ENCODE measurements around the gene ST8SIA6.
"Not testable (repeated sequence)": the region's sequence is repeated elsewhere in the genome, so short reads cannot be mapped to it uniquely, and the experiment has no call there.

ST8SIA6 gene

DNA sequence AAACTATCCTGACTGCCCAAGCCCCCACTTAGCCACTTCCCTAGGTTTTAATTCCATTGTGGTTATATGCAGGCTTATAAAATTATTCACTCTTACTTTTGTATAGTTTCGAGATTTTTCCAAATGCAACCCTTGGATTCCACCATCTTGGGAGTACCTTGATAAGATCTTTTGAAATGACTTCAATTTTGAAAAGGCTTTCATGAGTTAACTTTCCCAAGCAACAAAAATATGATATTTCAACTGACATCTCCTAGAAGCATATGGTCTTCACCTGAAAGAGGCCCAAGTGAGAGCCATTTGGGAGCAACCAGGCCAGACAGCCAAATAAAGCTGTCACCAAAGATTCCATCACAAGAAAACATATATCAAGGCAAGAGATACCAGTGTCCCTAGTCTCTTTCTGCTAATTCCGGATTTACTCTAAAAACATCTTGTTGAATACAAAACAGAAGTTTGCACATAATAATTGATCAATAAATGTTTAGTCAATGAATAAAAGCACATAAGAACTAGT lies 1.7 kb upstream of the ST8SIA6 start:
- no peak for DNase-seq (ENCODE audit: low read depth)

- DNase-seq (ENCODE audit: low read depth), result peak; percentile 74
These were observed 673 bp upstream of the ST8SIA6 start for GRCh38 chr10:17455015-17455520.

DNA sequence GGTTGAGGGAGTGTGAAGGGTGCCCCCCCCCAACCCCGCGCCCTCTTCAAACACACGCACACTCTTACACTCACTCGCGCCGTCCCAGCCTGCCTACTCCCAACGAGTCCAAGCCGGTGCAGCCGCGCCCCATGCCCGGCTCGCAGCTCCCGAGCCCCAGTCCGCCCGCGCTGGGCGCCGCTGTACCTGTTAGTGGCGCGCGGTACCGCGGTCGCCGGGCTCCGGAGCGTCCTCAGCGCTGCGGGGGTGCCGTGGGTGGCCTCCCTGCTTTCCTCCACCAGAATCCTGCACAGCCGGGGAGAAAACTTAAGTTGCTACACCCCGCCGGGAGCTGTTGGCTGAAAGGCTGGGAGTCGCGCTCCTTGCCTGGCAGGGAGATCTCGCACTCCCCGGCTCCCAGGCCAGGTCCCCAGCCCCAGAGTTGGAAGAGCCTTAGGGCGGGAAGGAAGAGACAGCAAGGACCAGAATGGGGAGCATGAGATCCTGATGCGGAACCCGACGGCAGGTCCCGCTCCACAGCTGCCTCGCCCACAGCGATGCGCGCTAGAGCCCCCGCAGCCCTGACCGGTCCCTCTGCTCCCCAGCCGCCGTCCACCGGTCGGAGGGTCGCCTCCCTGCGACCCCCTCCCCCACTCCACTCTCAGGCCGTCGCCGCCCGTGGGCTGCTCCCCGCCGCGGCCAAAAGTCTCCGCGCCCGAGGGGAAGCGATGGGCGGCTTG lies 863 bp downstream of the ST8SIA6 start:
- DNase-seq (ENCODE audit: low read depth), result no peak

DNA sequence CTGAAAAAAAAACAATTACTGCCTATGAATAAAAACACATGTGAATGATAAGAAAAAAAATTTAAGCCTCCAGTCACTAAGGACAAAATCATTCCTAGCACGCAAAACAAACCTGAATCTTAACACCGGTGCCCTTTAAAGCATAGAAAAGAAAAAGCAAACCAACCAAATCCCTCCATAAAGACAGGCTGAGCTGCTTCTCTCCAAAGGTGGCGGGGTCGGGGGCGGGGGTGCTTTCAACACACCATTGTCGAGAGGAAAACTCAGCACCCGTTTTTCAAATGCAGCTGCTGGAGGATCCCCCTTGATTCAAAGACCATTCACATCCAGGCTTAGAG lies 1.4 kb downstream of the ST8SIA6 start:
- no peak for DNase-seq (ENCODE audit: low read depth)

GRCh38 chr10:17452060-17452841 lies 2.1 kb downstream of the ST8SIA6 start:
- no peak for DNase-seq (ENCODE audit: low read depth)

DNA sequence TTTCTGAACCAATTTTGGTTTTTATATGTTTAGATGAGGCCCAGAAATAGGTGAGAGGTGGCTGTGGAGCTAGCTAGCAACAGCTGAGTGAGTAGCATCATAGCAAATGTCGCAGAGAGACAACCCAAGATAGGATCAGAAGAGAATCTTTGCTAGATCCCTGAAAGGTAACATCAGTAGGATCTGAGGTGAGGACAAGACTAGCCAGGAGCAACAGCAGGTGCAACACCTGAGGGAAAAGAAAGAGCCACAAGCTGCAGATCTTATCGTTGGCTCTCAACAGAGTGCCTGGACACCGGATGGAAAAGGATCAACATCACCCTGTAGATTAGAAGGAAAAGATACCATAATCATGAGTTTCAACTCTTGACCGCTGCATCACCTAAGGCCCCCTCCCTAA lies 4.4 kb downstream of the ST8SIA6 start:
- DNase-seq (ENCODE audit: low read depth), result no peak

DNA sequence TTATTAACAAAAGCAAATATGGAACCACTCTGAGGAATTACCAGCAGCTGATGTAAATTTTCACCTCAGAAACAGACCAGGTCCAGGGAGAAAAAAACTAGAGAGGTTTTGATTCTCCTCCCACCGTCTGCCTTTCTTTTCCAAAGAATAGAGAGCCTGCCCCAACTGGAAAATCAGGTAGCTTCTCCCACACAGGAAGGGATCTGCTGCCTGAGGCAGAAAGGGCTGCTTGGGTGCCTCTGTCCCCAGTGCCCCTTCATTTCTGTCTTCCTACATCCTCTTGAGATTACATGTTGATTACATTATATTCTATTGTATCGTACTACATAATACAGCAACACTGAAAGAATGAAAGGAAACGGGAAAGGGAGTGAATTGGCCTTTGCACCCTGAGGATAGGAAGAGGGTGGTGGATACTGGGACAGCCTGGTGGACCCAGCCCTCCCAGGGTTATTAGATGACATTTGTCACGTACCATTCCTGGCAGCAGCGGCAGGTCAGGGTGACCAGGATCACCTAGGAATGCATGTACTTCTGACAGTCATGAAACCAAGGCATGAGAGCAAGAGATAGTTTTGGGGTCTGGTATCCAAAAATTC lies 8.9 kb downstream of the ST8SIA6 start:
- no peak for DNase-seq (ENCODE audit: low read depth)

GRCh38 chr10:17444388-17444714 lies 10.0 kb downstream of the ST8SIA6 start:
- DNase-seq (ENCODE audit: low read depth), result no peak

- no peak for DNase-seq (ENCODE audit: low read depth)
These were observed 10.5 kb downstream of the ST8SIA6 start for GRCh38 chr10:17443707-17444387.

DNA sequence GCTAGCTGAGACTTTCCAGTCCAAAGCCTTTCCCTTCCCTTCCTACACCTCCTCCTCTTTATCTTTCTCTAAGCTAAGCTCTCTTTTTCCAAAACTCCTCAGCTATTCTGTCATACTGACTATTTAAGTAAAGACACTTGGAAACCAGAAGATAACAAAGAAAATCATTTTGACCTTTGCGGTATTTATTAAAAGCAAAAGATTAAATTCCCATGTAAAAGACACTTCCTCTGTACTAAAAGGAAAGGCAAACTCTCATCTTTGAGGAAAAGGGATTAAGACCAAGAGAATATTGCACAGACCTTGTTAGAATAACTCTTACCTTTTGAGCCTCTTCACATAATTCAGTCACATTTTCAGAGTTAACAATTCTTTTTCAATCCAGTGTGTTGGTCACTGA lies 15.8 kb downstream of the ST8SIA6 start:
- DNase-seq (ENCODE audit: low read depth), result no peak

DNA sequence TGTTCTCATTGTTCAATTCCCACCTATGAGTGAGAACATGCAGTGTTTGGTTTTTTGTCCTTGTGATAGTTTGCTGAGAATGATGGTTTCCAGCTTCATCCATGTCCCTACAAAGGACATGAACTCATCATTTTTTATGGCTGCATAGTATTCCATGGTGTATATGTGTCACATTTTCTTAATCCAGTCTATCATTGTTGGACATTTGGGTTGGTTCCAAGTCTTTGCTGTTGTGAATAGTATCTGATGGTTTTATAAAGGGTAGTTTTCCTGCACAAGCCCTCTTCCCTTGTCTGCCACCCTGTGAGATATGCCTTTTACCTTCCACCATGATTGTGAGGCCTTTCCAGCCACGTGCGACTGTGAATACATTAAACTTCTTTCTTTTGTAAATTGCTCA lies 17.8 kb downstream of the ST8SIA6 start:
- DNase-seq (ENCODE audit: low read depth), result not testable (repeated sequence)

DNA sequence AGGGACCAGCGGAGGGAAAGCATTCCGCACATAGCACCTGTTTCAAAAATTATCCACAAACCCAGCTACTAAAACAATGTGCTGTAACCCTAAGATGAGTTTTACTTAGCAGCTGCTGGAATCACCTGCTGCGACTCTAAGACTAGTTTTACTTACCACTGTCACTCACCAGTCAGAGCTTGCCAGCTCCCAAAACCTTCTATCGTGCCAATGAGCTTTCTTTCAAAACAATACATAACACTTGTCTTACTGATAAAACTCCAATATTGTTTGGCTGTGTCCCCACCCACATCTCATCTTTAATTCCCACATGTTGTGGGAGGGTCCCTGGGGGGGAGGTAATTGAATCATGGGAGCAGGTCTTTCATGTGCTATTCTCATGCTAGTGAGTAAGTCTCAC lies 18.4 kb downstream of the ST8SIA6 start:
- no peak for DNase-seq (ENCODE audit: low read depth)

- DNase-seq (ENCODE audit: low read depth), result peak; percentile 63
These were observed 19.2 kb downstream of the ST8SIA6 start for GRCh38 chr10:17435187-17435586.

DNA sequence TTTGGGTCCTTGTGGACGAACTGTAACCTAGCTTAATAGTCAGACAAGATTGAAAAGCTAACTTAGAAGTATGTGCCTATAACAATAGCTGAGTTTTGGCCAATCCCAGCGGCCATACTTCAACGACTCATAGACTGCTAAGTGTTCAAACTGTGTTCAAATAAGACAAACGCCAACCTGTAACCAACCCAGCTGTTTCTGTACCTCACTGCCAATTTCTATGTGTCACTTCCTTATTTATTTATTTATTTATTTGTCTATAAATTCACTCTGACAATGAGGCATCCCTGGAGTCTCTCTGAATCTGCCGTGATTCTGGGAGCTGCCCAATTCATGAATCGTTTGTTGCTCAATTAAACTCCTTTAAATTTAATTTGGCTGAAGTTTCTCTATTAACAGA lies 21.7 kb downstream of the ST8SIA6 start:
- no peak for DNase-seq (ENCODE audit: low read depth)

- no peak for DNase-seq (ENCODE audit: low read depth)
These were observed 22.5 kb downstream of the ST8SIA6 start for GRCh38 chr10:17431871-17432311.

GRCh38 chr10:17430647-17431355 lies 23.6 kb downstream of the ST8SIA6 start:
- DNase-seq (ENCODE audit: low read depth), result no peak

GRCh38 chr10:17429490-17429889 lies 24.9 kb downstream of the ST8SIA6 start:
- no peak for DNase-seq (ENCODE audit: low read depth)

DNA sequence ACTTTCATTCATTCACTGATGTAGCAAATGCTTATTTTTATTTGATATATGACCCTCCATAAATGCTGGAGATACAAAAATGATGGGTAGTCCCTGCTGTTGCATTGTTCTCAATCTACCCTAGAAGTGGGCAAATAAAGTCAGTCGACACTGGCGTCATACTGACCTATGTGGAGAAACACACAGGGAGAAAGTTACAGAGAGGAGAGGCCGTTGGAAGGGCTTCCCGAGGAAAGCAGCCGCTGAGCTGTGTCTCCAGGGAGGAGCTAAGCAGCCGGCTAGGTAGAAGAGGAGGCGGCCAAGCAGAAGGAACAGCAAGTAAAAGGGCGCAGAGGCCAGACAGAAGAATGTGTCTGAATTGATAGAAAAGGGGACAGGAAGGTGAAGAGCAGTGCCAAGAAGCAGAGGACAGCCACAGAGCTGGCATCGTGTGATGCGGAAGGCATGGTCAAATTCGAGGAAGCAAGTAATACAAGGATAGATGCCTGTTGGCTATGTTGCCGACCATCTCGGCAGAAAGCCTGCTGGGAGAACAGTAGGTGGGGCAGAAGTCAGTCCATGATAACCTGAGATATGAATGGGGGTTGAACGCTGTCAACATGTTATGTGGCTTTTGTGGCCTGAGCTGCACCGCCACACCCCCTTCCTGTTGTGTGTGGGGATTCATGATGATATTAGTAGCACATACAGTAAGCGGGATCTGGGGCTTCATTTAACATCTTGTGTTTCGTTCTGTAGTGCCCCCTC lies 25.9 kb downstream of the ST8SIA6 start:
- DNase-seq (ENCODE audit: low read depth), result peak; percentile 95

GRCh38 chr10:17427666-17428350 lies 26.6 kb downstream of the ST8SIA6 start:
- DNase-seq (ENCODE audit: low read depth), result peak; percentile 54

- no peak for DNase-seq (ENCODE audit: low read depth)
These were observed 27.2 kb downstream of the ST8SIA6 start for GRCh38 chr10:17427201-17427600.
